ENCODE data around the gene MRPS22. TPM values are rescaled to one million over a fixed set of nuclear protein-coding genes. Genes with fewer than 3 reads are reported as not detected.
A peak's percentile ranks its signal among the peaks of the same experiment; 100 is the strongest.
"Not testable (repeated sequence)": the region's sequence is repeated elsewhere in the genome, so short reads cannot be mapped to it uniquely, and the experiment has no call there.

The MRPS22 gene
- total RNA-seq, 3 donors from 2014 or later, result 45.2 to 47.9 (median 46.4) TPM

- peak within 1 kb of the TSS; percentile 90 to 94 (median 94) for H3K4me3 ChIP-seq
- no peaks in the 10 kb centered on the region for H3K9me3 ChIP-seq
- intact Hi-C loops (cut with DNase I; ENCODE audit: low total_unique reads), result no loop called here
- no peaks in the 10 kb centered on the region for H3K27me3 ChIP-seq
- peak within 1 kb of the TSS; percentile 96 to 98 for H3K27ac ChIP-seq
- H3K4me1 ChIP-seq, result peaks cover 0 to 9% of the 10 kb centered on the region in 2 donors
- H3K36me3 ChIP-seq, result no peaks in the 10 kb centered on the region
- DNase-seq (ENCODE audit: low spot score in 2 of 2), result peak; percentile 99 to 100
- peak; percentile 83 to 98 (median 83) for TF ChIP-seq POLR2AphosphoS5 (IDR thresholded peaks at IDR 0.05)
- peak in 1 of 3 donors; percentile 10 for TF ChIP-seq CTCF (IDR thresholded peaks at IDR 0.05)
- TF ChIP-seq POLR2A (IDR thresholded peaks at IDR 0.05), result peak; percentile 65
Observed at GRCh38 chr3:139389552-139390368, 45.9 kb downstream of the MRPS22 start, which contains the start of gene COPB2. TSS of gene COPB2 (minus strand) at chr3:139389647. CDS start at chr3:139389550, 97 bp downstream.

GRCh38 chr3:139394116-139394515 is 50.3 kb downstream of the MRPS22 start:
- H3K9me3 ChIP-seq, result no peaks in the 10 kb centered on the region
- H3K36me3 ChIP-seq, result no peaks in the 10 kb centered on the region
- no peak overlapping the region for H3K4me3 ChIP-seq
- DNase-seq (ENCODE audit: low spot score in 2 of 2), result no peak
- intact Hi-C loops (cut with DNase I; ENCODE audit: low total_unique reads), result no loop called here
- no peak overlapping the region for H3K27ac ChIP-seq
- no peaks in the 10 kb centered on the region for H3K4me1 ChIP-seq
- no peak for TF ChIP-seq POLR2A (IDR thresholded peaks at IDR 0.05)
- H3K27me3 ChIP-seq, result no peaks in the 10 kb centered on the region

GRCh38 chr3:139396707-139397106 is 52.9 kb downstream of the MRPS22 start:
- TF ChIP-seq POLR2AphosphoS5 (IDR thresholded peaks at IDR 0.05), result no peak
- TF ChIP-seq CTCF (IDR thresholded peaks at IDR 0.05), result no peak
- TF ChIP-seq POLR2A (IDR thresholded peaks at IDR 0.05), result no peak
- H3K4me1 ChIP-seq, result no peaks in the 10 kb centered on the region
- H3K9me3 ChIP-seq, result peaks cover 0 to 9% of the 10 kb centered on the region in 2 donors
- intact Hi-C loops (cut with DNase I; ENCODE audit: low total_unique reads), result no loop called here
- H3K4me3 ChIP-seq, result no peak overlapping the region
- no peaks in the 10 kb centered on the region for H3K36me3 ChIP-seq
- no peak overlapping the region for H3K27ac ChIP-seq
- no peak for DNase-seq (ENCODE audit: low spot score in 2 of 2)
- H3K27me3 ChIP-seq, result no peaks in the 10 kb centered on the region

- H3K4me1 ChIP-seq; H3K27me3 ChIP-seq; H3K36me3 ChIP-seq; DNase-seq (ENCODE audit: low spot score in 2 of 2); H3K4me3 ChIP-seq; H3K27ac ChIP-seq; intact Hi-C loops (cut with DNase I; ENCODE audit: low total_unique reads): not testable (repeated sequence)
- peaks cover 17 to 42% of the 10 kb centered on the region in 2 donors for H3K9me3 ChIP-seq
Observed at GRCh38 chr3:139401155-139401554, 57.3 kb downstream of the MRPS22 start.

Other genes starting within 250 kb of the MRPS22 start
- gene COPB2, start 45.6 kb downstream of the MRPS22 start, total RNA-seq, result 100 to 1,000 TPM in 2 of 3 donors, 10 to 100 TPM in 1; 76.5 to 109 (median 109) TPM
- 1 to 10 TPM in 1 of 3 donors, not detected in 2; 1.3 TPM for gene RBP2, start 132.5 kb downstream of the MRPS22 start, total RNA-seq
- gene RBP1, start 195.7 kb downstream of the MRPS22 start, total RNA-seq, result 10 to 100 TPM in 2 of 3 donors, under 1 TPM in 1; 0.64 to 20.9 (median 14.7) TPM